Stimulated activated CD8-positive, alpha-beta memory T cell treated with anti-CD3 and anti-CD28 coated beads, Interleukin-4, amount 100 ng/mL, for 1 hour (primary cell): ENCODE data around the gene TMEFF2.
"Not testable (repeated sequence)": the region's sequence is repeated elsewhere in the genome, so short reads cannot be mapped to it uniquely, and the experiment has no call there.

ENCODE experiments used
- DNase-seq, 2 donors: peaks; one replicate each; pipeline ENCODE4 v3.0.0-alpha.2; 2020; ENCODE audit warnings: low read depth in 2 of 2, low spot score in 1 of 2

TMEFF2 gene

GRCh38 chr2:191936882-191937405 lies 257.8 kb downstream of the TMEFF2 start:
- no peak for DNase-seq

GRCh38 chr2:191935247-191935646 lies 259.5 kb downstream of the TMEFF2 start:
- no peak for DNase-seq

GRCh38 chr2:191933307-191934105 lies 261.2 kb downstream of the TMEFF2 start:
- DNase-seq = no peak

GRCh38 chr2:191932286-191932685 lies 262.4 kb downstream of the TMEFF2 start:
- DNase-seq = no peak

GRCh38 chr2:191931329-191931728 lies 263.4 kb downstream of the TMEFF2 start:
- DNase-seq = no peak

- DNase-seq = no peak
Observed at GRCh38 chr2:191930205-191930604, 264.5 kb downstream of the TMEFF2 start.

- DNase-seq = no peak
Observed at GRCh38 chr2:191929288-191929687, 265.4 kb downstream of the TMEFF2 start.

GRCh38 chr2:191927991-191928390 lies 266.7 kb downstream of the TMEFF2 start:
- no peak for DNase-seq

GRCh38 chr2:191927319-191927867 lies 267.3 kb downstream of the TMEFF2 start:
- no peak for DNase-seq

- DNase-seq = no peak
Observed at GRCh38 chr2:191926671-191927070, 268.1 kb downstream of the TMEFF2 start.

GRCh38 chr2:191923652-191923997 lies 271.1 kb downstream of the TMEFF2 start:
- no peak for DNase-seq

GRCh38 chr2:191922736-191923651 lies 271.7 kb downstream of the TMEFF2 start:
- no peak for DNase-seq

GRCh38 chr2:191921650-191922049 lies 273.1 kb downstream of the TMEFF2 start:
- DNase-seq = not testable (repeated sequence)

- no peak for DNase-seq
Observed at GRCh38 chr2:191920502-191920901, 274.2 kb downstream of the TMEFF2 start.

- DNase-seq = no peak
Observed at GRCh38 chr2:191917967-191918651, 276.6 kb downstream of the TMEFF2 start.

GRCh38 chr2:191917430-191917881 lies 277.3 kb downstream of the TMEFF2 start:
- no peak for DNase-seq

- DNase-seq = no peak
Observed at GRCh38 chr2:191916826-191917225, 277.9 kb downstream of the TMEFF2 start.

- DNase-seq = no peak
Observed at GRCh38 chr2:191915750-191916149, 279.0 kb downstream of the TMEFF2 start.

- no peak for DNase-seq
Observed at GRCh38 chr2:191913796-191914195, 280.9 kb downstream of the TMEFF2 start.

- no peak for DNase-seq
Observed at GRCh38 chr2:191912764-191913163, 282.0 kb downstream of the TMEFF2 start.

GRCh38 chr2:191910518-191910917 lies 284.2 kb downstream of the TMEFF2 start:
- DNase-seq = no peak
